CD4-positive, alpha-beta T cell (primary cell): ENCODE data around the gene ZNF836. TPM values are rescaled to one million over a fixed set of nuclear protein-coding genes. Genes with fewer than 3 reads are reported as not detected.

Source experiments
- ATAC-seq: fragments of 200-7000 bp; cut with Tn5 transposase; one replicate; pipeline ENCODE4 v1.10.0; 2022; ENCODE audit warnings: mild to moderate bottlenecking; ENCODE audit not compliant: poor library complexity
- CTCF ChIA-PET: fragments of 350-600 bp; sonication (Branson Sonifier 250); formaldehyde crosslinking; loops from one replicate; lab custom pipeline; 2021; ENCODE audit warnings: antibody characterized with exemption, inconsistent platforms; lab: Charles Lee
- POLR2A ChIA-PET: fragments of 350-600 bp; sonication (Branson Sonifier 250); formaldehyde crosslinking; loops from one replicate; lab custom pipeline; 2021; ENCODE audit warnings: antibody characterized with exemption, inconsistent platforms; lab: Charles Lee
- DNase-seq, 14 experiments: peaks; one replicate each; pipeline ENCODE4 v3.0.0-alpha.2; 2013 to 2020; ENCODE audit warnings: mixed read lengths in 2 of 14
- H3K27ac ChIP-seq, 2 donors: one replicate each; pipeline versions ENCODE4 v1.5.1 to v1.7.0; 2013; ENCODE audit warnings: low read length in 2 of 2, low read depth in 1 of 2, mild to moderate bottlenecking in 1 of 2
- H3K27me3 ChIP-seq, 2 experiments: 1 replicate in 1 of 2; 2 replicates in 1 of 2; pipeline versions ENCODE4 v1.6.1 to v1.7.0; 2013; ENCODE audit warnings: low read length in 2 of 2, control low read depth in 1 of 2, mild to moderate bottlenecking in 1 of 2, moderate library complexity in 1 of 2; ENCODE audit not compliant: insufficient read depth in 2 of 2, control insufficient read depth in 1 of 2
- H3K36me3 ChIP-seq: one replicate; pipeline ENCODE4 v1.6.1; 2013; ENCODE audit warnings: low read length, control low read depth; ENCODE audit not compliant: insufficient read depth
- H3K4me1 ChIP-seq: one replicate; pipeline ENCODE4 v1.6.1; 2013; ENCODE audit warnings: low read length, control low read depth; ENCODE audit not compliant: insufficient read depth
- H3K4me3 ChIP-seq: one replicate; pipeline ENCODE4 v1.5.1; 2013; ENCODE audit warnings: mild to moderate bottlenecking, low read length, moderate library complexity
- H3K9me3 ChIP-seq, 2 experiments: 1 replicate in 1 of 2; 2 replicates in 1 of 2; pipeline versions ENCODE4 v1.6.1 to v1.7.0; 2013; ENCODE audit warnings: low read length in 2 of 2, mild to moderate bottlenecking in 2 of 2, control low read depth in 1 of 2, moderate library complexity in 1 of 2; ENCODE audit not compliant: control insufficient read depth in 1 of 2, insufficient read depth in 1 of 2
- H3K27ac Mint-ChIP-seq: one replicate; pipeline ENCODE4 v1.8.0; 2020; ENCODE audit warnings: mixed read lengths
- H3K27me3 Mint-ChIP-seq: one replicate; pipeline ENCODE4 v1.8.0; 2021; ENCODE audit warnings: mixed read lengths
- H3K36me3 Mint-ChIP-seq: one replicate; pipeline ENCODE4 v1.8.0; 2021; ENCODE audit warnings: low read depth, mixed read lengths
- H3K4me1 Mint-ChIP-seq: one replicate; pipeline ENCODE4 v1.8.0; 2021; ENCODE audit warnings: low read depth, mixed read lengths
- H3K4me3 Mint-ChIP-seq: one replicate; pipeline ENCODE4 v1.8.0; 2020; ENCODE audit warnings: mild to moderate bottlenecking, mixed read lengths
- H3K9me3 Mint-ChIP-seq: one replicate; pipeline ENCODE4 v1.8.0; 2020; ENCODE audit warnings: mixed read lengths
- intact Hi-C, 2 experiments: fragments of 100-400 bp; cut with DNase I in 1 of 2; cut with micrococcal nuclease in 1 of 2; formaldehyde crosslinking; loops; one replicate each; pipeline versions ENCODE4 v1.15.1 to v1.9.0; 2023 to 2025; cut with DNase I, micrococcal nuclease
- total RNA-seq, 174 experiments: library from RNA in 2 of 174; stranded (reverse) in 2 of 174; gene quantifications; one replicate each; pipeline ENCODE4 v1.2.3 and lab custom pipeline; 2021 to 2026
- TF ChIP-seq, protein P1 (sequence below): fragments of 200-600 bp; IDR thresholded peaks from one replicate; pipeline ENCODE4 v1.8.0; 2022; ENCODE audit warnings: antibody characterized with exemption, mild to moderate bottlenecking

Gene ZNF836
- total RNA-seq, 2 experiments from 2014 or later = 24.1 to 26.2 TPM

- POLR2A ChIA-PET = interaction anchor here (1.4 kb wide), 1 partner anchor 20 kb away, joined by 3 read pairs; the partner anchor contains the start of gene ZNF836
- peaks cover 62% of the 10 kb centered on the region for H3K4me1 Mint-ChIP-seq
- peak overlapping the region; percentile 81 for H3K4me3 ChIP-seq
These were observed 20.0 kb upstream of the ZNF836 start for GRCh38 chr19:52191389-52191788.

DNA sequence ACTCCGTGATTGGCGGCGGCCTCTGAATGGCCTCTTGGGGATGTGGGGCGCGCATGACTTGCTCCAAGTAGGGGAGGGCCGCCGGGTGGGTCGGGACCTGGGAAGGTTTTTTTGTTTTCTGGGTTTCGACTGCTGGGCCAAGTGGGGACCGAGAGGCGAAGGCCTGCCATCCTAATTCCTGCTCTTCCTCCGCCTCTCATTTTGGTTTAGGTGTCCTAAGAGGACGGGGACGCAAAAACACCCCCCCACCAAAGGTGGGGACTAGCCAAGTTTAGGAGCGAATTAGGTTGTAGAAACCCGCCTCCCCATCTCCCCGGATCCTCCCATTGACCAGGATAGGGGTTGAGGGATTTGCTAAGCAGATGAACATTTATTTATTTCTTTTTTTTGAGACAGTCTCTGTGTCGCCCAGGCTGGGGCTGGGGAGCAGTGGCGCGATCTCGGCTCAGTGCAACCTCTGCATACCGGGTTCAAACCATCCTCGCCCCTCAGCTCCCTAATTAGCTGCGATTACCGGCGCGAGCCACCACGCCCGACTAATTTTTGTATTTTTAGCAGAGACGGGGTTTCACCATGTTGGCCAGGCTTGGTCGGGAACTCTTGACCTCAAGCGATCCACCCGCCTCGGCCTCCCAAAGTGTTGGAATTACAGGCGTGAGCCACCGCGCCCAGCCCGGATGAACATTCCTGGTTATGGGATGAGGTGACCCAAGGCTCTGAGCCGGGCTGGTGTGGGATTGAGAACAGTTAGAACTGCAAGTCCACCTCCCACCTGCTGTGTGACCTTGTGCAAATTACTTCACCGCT lies 19.3 kb upstream of the ZNF836 start:
- Mint-ChIP-seq H3K27me3 (no peaks in the 10 kb centered on the region), H3K36me3 (peaks cover 55% of the 10 kb centered on the region), H3K9me3 (no peaks in the 10 kb centered on the region), H3K4me1 (peaks cover 55% of the 10 kb centered on the region), H3K27ac (peak overlapping the region; percentile 96), H3K4me3 (peak overlapping the region; percentile 95)
- Histone ChIP-seq H3K27me3 (no peaks in the 10 kb centered on the region), H3K9me3 (no peaks in the 10 kb centered on the region), H3K36me3 (peaks cover 28% of the 10 kb centered on the region), H3K4me3 (peak overlapping the region; percentile 81), H3K27ac (peak overlapping the region; percentile 98), H3K4me1 (peaks cover 60% of the 10 kb centered on the region)
- TF ChIP-seq, protein P1, sequence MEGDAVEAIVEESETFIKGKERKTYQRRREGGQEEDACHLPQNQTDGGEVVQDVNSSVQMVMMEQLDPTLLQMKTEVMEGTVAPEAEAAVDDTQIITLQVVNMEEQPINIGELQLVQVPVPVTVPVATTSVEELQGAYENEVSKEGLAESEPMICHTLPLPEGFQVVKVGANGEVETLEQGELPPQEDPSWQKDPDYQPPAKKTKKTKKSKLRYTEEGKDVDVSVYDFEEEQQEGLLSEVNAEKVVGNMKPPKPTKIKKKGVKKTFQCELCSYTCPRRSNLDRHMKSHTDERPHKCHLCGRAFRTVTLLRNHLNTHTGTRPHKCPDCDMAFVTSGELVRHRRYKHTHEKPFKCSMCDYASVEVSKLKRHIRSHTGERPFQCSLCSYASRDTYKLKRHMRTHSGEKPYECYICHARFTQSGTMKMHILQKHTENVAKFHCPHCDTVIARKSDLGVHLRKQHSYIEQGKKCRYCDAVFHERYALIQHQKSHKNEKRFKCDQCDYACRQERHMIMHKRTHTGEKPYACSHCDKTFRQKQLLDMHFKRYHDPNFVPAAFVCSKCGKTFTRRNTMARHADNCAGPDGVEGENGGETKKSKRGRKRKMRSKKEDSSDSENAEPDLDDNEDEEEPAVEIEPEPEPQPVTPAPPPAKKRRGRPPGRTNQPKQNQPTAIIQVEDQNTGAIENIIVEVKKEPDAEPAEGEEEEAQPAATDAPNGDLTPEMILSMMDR = no peak
- intact Hi-C loops = loop anchor here (1.0 to 5.0 kb wide), 5 partner anchors 51 to 143 kb away; partner anchors contain the start of genes ZNF616 (in 2 of the 2), ZNF766 (in 2 of the 2), ZNF432 (in 1 of the 2) and ZNF841 (in 1 of the 2)
- ChIA-PET CTCF (no interaction called here), POLR2A (interaction anchor here (1.4 kb wide), 1 partner anchor 19 kb away, joined by 3 read pairs; the partner anchor contains the start of gene ZNF836)
- no peak for ATAC-seq
- DNase-seq = peak in 3 of 14 experiments; percentile 8 to 30 (median 13)

More at GRCh38 chr19:52191389-52191788, 20.0 kb upstream of the ZNF836 start:
- Mint-ChIP-seq H3K9me3 (no peaks in the 10 kb centered on the region), H3K36me3 (peaks cover 62% of the 10 kb centered on the region), H3K27ac (peak overlapping the region; percentile 96), H3K4me3 (peak overlapping the region; percentile 95), H3K27me3 (no peaks in the 10 kb centered on the region)
- peaks cover 60% of the 10 kb centered on the region for H3K4me1 ChIP-seq
- no peaks in the 10 kb centered on the region for H3K27me3 ChIP-seq
- intact Hi-C loops = loop anchor here (2.0 to 5.0 kb wide), 3 partner anchors 76 to 144 kb away; partner anchors contain the start of genes ZNF766 (in 2 of the 2) and ZNF432 (in 1 of the 2)
- peaks cover 35% of the 10 kb centered on the region for H3K36me3 ChIP-seq
- CTCF ChIA-PET = no interaction called here
- no peak for DNase-seq
- no peak overlapping the region for H3K27ac ChIP-seq
- TF ChIP-seq, protein P1 = no peak
- H3K9me3 ChIP-seq = no peaks in the 10 kb centered on the region
- no peak for ATAC-seq

GRCh38 chr19:52189735-52190486 lies 18.5 kb upstream of the ZNF836 start, which contains the start of gene PPP2R1A:
Gene PPP2R1A, plus strand, starts transcription at chr19:52190052. Its CDS starts 45 bp downstream, at chr19:52190097.
- intact Hi-C loops = loop anchor here (1.0 to 5.0 kb wide), 7 partner anchors 19 to 488 kb away; partner anchors contain the start of genes ZNF616 (in 2 of the 2), ZNF766 (in 2 of the 2), ZNF836 (in 2 of the 2) and ZNF432 (in 1 of the 2)
- ChIA-PET CTCF (interaction anchor here (0.7 to 1.8 kb wide), 8 partner anchors 13 to 1272 kb away, joined by 3 to 23 read pairs (median 4); partner anchors contain the start of genes ZNF616 and ZNF836), POLR2A (interaction anchor here (0.6 to 2.0 kb wide), 26 partner anchors 8 to 1925 kb away, joined by 3 to 52 read pairs (median 4); partner anchors contain the start of genes MYADM, ZNF432, ZNF610 and ZNF613)
- H3K36me3 ChIP-seq = peaks cover 20% of the 10 kb centered on the region
- H3K9me3 ChIP-seq = no peaks in the 10 kb centered on the region
- H3K4me1 ChIP-seq = peaks cover 56% of the 10 kb centered on the region
- TF ChIP-seq, protein P1 = no peak
- H3K27ac ChIP-seq = peak within 1 kb of the TSS; percentile 98
- H3K27me3 Mint-ChIP-seq = no peaks in the 10 kb centered on the region
- peaks cover 54% of the 10 kb centered on the region for H3K4me1 Mint-ChIP-seq
- peak within 1 kb of the TSS; percentile 96 for H3K27ac Mint-ChIP-seq
- H3K27me3 ChIP-seq = no peaks in the 10 kb centered on the region
- DNase-seq (peak; percentile 95 to 100 (median 98)), ATAC-seq (peak; percentile 81)
- peak within 1 kb of the TSS; percentile 81 for H3K4me3 ChIP-seq
- no peaks in the 10 kb centered on the region for H3K9me3 Mint-ChIP-seq
- H3K36me3 Mint-ChIP-seq = peaks cover 49% of the 10 kb centered on the region
- H3K4me3 Mint-ChIP-seq = peak within 1 kb of the TSS; percentile 95
